ENCODE measurements around the gene TMC1. TPM values are rescaled to one million over a fixed set of nuclear protein-coding genes. Genes with fewer than 3 reads are reported as not detected.
"Not testable (repeated sequence)": the region's sequence is repeated elsewhere in the genome, so short reads cannot be mapped to it uniquely, and the experiment has no call there.

Gene TMC1
- total RNA-seq, 2 experiments from 2014 or later = not detected

GRCh38 chr9:72850209-72850608 lies 328.8 kb downstream of the TMC1 start:
- intact Hi-C loops (cut with micrococcal nuclease); H3K27ac Mint-ChIP-seq; DNase-seq; H3K4me1 Mint-ChIP-seq (ENCODE audit: low read depth); CTCF ChIA-PET; H3K27me3 Mint-ChIP-seq; POLR2A ChIA-PET; H3K9me3 Mint-ChIP-seq; H3K4me3 Mint-ChIP-seq; H3K36me3 Mint-ChIP-seq: not testable (repeated sequence)

- no peaks in the 10 kb centered on the region for H3K27me3 Mint-ChIP-seq
- ChIA-PET POLR2A (no interaction called here), CTCF (interaction anchor here (1.2 kb wide), 1 partner anchor 227 kb away, joined by 3 read pairs; no protein-coding TSS in a partner anchor)
- no peaks in the 10 kb centered on the region for H3K36me3 Mint-ChIP-seq
- no peaks in the 10 kb centered on the region for H3K4me1 Mint-ChIP-seq (ENCODE audit: low read depth)
- no peak for DNase-seq
- no peak overlapping the region for H3K27ac Mint-ChIP-seq
- H3K9me3 Mint-ChIP-seq = no peaks in the 10 kb centered on the region
- no peak overlapping the region for H3K4me3 Mint-ChIP-seq
- intact Hi-C loops (cut with micrococcal nuclease) = loop anchor here (5.0 kb wide), 2 partner anchors 167 to 327 kb away; no protein-coding TSS in a partner anchor
These were observed 333.9 kb downstream of the TMC1 start for GRCh38 chr9:72855321-72855720.

GRCh38 chr9:72855890-72856523 lies 334.6 kb downstream of the TMC1 start:
- no peaks in the 10 kb centered on the region for H3K9me3 Mint-ChIP-seq
- no peaks in the 10 kb centered on the region for H3K27me3 Mint-ChIP-seq
- DNase-seq = no peak
- intact Hi-C loops (cut with micrococcal nuclease) = loop anchor here (2.0 to 5.0 kb wide), 3 partner anchors 166 to 326 kb away; no protein-coding TSS in a partner anchor
- no peaks in the 10 kb centered on the region for H3K4me1 Mint-ChIP-seq (ENCODE audit: low read depth)
- no peak overlapping the region for H3K27ac Mint-ChIP-seq
- H3K4me3 Mint-ChIP-seq = no peak overlapping the region
- H3K36me3 Mint-ChIP-seq = no peaks in the 10 kb centered on the region
- POLR2A ChIA-PET = no interaction called here
- CTCF ChIA-PET = interaction anchor here (1.0 to 2.3 kb wide), 5 partner anchors 20 to 324 kb away, joined by 3 to 7 read pairs (median 4); no protein-coding TSS in a partner anchor

- ChIA-PET CTCF (interaction anchor here (0.7 to 2.6 kb wide), 14 partner anchors 9 to 323 kb away, joined by 3 to 22 read pairs (median 3); no protein-coding TSS in a partner anchor), POLR2A (no interaction called here)
- Mint-ChIP-seq H3K27me3 (no peaks in the 10 kb centered on the region), H3K4me1 (ENCODE audit: low read depth) (no peaks in the 10 kb centered on the region), H3K9me3 (no peaks in the 10 kb centered on the region), H3K27ac (no peak overlapping the region), H3K4me3 (no peak overlapping the region), H3K36me3 (no peaks in the 10 kb centered on the region)
- intact Hi-C loops (cut with micrococcal nuclease) = loop anchor here (2.0 to 5.0 kb wide), 3 partner anchors 165 to 325 kb away; no protein-coding TSS in a partner anchor
- no peak for DNase-seq
These were observed 335.7 kb downstream of the TMC1 start for GRCh38 chr9:72856972-72857623.

- POLR2A ChIA-PET = no interaction called here
- H3K4me3 Mint-ChIP-seq = no peak overlapping the region
- H3K27me3 Mint-ChIP-seq = no peaks in the 10 kb centered on the region
- H3K9me3 Mint-ChIP-seq = no peaks in the 10 kb centered on the region
- no peak overlapping the region for H3K27ac Mint-ChIP-seq
- intact Hi-C loops (cut with micrococcal nuclease) = loop anchor here (2.0 to 5.0 kb wide), 3 partner anchors 165 to 325 kb away; no protein-coding TSS in a partner anchor
- CTCF ChIA-PET = interaction anchor here (0.7 to 2.6 kb wide), 13 partner anchors 8 to 315 kb away, joined by 3 to 22 read pairs (median 3); no protein-coding TSS in a partner anchor
- H3K36me3 Mint-ChIP-seq = no peaks in the 10 kb centered on the region
- no peak for DNase-seq
- no peaks in the 10 kb centered on the region for H3K4me1 Mint-ChIP-seq (ENCODE audit: low read depth)
These were observed 336.2 kb downstream of the TMC1 start for GRCh38 chr9:72857624-72857996.

- intact Hi-C loops (cut with micrococcal nuclease) = loop anchor here (5.0 kb wide), 2 partner anchors 164 to 324 kb away; no protein-coding TSS in a partner anchor
- H3K9me3 Mint-ChIP-seq = no peaks in the 10 kb centered on the region
- H3K27ac Mint-ChIP-seq = no peak overlapping the region
- DNase-seq = no peak
- H3K4me3 Mint-ChIP-seq = no peak overlapping the region
- ChIA-PET POLR2A (no interaction called here), CTCF (interaction anchor here (0.9 to 2.6 kb wide), 5 partner anchors 164 to 249 kb away, joined by 3 to 22 read pairs (median 7); no protein-coding TSS in a partner anchor)
- peaks cover 3% of the 10 kb centered on the region for H3K27me3 Mint-ChIP-seq
- no peaks in the 10 kb centered on the region for H3K36me3 Mint-ChIP-seq
- H3K4me1 Mint-ChIP-seq (ENCODE audit: low read depth) = no peaks in the 10 kb centered on the region
These were observed 336.9 kb downstream of the TMC1 start for GRCh38 chr9:72858089-72858912.

GRCh38 chr9:72862788-72863187 lies 341.4 kb downstream of the TMC1 start:
- intact Hi-C loops (cut with micrococcal nuclease); H3K4me3 Mint-ChIP-seq; H3K27me3 Mint-ChIP-seq; H3K36me3 Mint-ChIP-seq; H3K4me1 Mint-ChIP-seq (ENCODE audit: low read depth); H3K9me3 Mint-ChIP-seq; CTCF ChIA-PET; H3K27ac Mint-ChIP-seq; DNase-seq; POLR2A ChIA-PET: not testable (repeated sequence)

GRCh38 chr9:72863456-72864094 lies 342.2 kb downstream of the TMC1 start:
- Mint-ChIP-seq H3K4me1 (ENCODE audit: low read depth) (no peaks in the 10 kb centered on the region), H3K27me3 (peaks cover 5% of the 10 kb centered on the region), H3K4me3 (no peak overlapping the region), H3K36me3 (no peaks in the 10 kb centered on the region), H3K9me3 (no peaks in the 10 kb centered on the region), H3K27ac (no peak overlapping the region)
- ChIA-PET POLR2A (no interaction called here), CTCF (no interaction called here)
- no peak for DNase-seq
- intact Hi-C loops (cut with micrococcal nuclease) = no loop called here

GRCh38 chr9:72864327-72864726 lies 342.9 kb downstream of the TMC1 start:
- DNase-seq = no peak
- Mint-ChIP-seq H3K9me3 (no peaks in the 10 kb centered on the region), H3K36me3 (no peaks in the 10 kb centered on the region), H3K4me1 (ENCODE audit: low read depth) (no peaks in the 10 kb centered on the region), H3K27ac (no peak overlapping the region), H3K4me3 (no peak overlapping the region), H3K27me3 (peaks cover 5% of the 10 kb centered on the region)
- intact Hi-C loops (cut with micrococcal nuclease) = no loop called here
- POLR2A ChIA-PET = no interaction called here
- CTCF ChIA-PET = interaction anchor here (0.6 kb wide), 1 partner anchor 1413 kb away, joined by 4 read pairs; no protein-coding TSS in a partner anchor

- Mint-ChIP-seq H3K4me1 (ENCODE audit: low read depth) (no peaks in the 10 kb centered on the region), H3K27ac (no peak overlapping the region), H3K36me3 (no peaks in the 10 kb centered on the region), H3K9me3 (no peaks in the 10 kb centered on the region), H3K4me3 (no peak overlapping the region), H3K27me3 (peaks cover 6% of the 10 kb centered on the region)
- ChIA-PET CTCF (interaction anchor here (0.9 to 2.1 kb wide), 2 partner anchors 17 to 150 kb away, joined by 3 to 8 read pairs; no protein-coding TSS in a partner anchor), POLR2A (no interaction called here)
- no peak for DNase-seq
- intact Hi-C loops (cut with micrococcal nuclease) = loop anchor here (2.0 to 5.0 kb wide), 2 partner anchors 151 to 211 kb away; no protein-coding TSS in a partner anchor
These were observed 350.3 kb downstream of the TMC1 start for GRCh38 chr9:72871685-72872084.

GRCh38 chr9:72872718-72873117 lies 351.3 kb downstream of the TMC1 start:
- CTCF ChIA-PET = interaction anchor here (0.7 to 2.1 kb wide), 3 partner anchors 16 to 592 kb away, joined by 3 to 8 read pairs (median 3); no protein-coding TSS in a partner anchor

More at GRCh38 chr9:72872718-72873117, 351.3 kb downstream of the TMC1 start:
- Mint-ChIP-seq H3K36me3 (no peaks in the 10 kb centered on the region), H3K9me3 (no peaks in the 10 kb centered on the region), H3K4me3 (no peak overlapping the region), H3K27me3 (peaks cover 4% of the 10 kb centered on the region), H3K4me1 (ENCODE audit: low read depth) (no peaks in the 10 kb centered on the region), H3K27ac (no peak overlapping the region)
- no peak for DNase-seq
- POLR2A ChIA-PET = no interaction called here
- intact Hi-C loops (cut with micrococcal nuclease) = loop anchor here (5.0 kb wide), 1 partner anchor 210 kb away; no protein-coding TSS in a partner anchor

Data from activated CD4-positive, alpha-beta memory T cell treated with anti-CD3 and anti-CD28 coated beads for 36 hours (primary cell).